ENCODE measurements around the gene CLIP2.
A peak's percentile ranks its signal among the peaks of the same experiment; 100 is the strongest.
"Not testable (repeated sequence)": the region's sequence is repeated elsewhere in the genome, so short reads cannot be mapped to it uniquely, and the experiment has no call there.

Gene CLIP2

DNA sequence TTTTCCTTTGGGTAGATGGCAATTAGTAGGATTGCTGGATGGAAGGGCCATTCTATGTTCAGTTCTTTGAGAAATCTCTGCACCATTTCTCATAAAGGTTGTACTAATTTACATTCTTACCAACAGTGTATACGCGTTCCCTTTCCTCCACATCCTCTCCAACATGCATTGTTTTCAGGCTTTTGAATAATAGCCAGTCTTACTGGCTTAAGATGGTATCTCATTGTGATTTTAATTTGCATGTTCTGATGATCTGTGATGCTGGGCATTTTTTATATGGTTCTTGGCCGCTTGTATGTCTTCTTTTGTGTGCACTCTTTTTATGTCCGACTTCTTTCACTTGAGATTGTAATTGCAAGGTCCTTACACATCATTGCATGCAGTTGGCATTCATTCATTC, 11.7 kb downstream of the CLIP2 start:
- DNase-seq, result no peak

DNA sequence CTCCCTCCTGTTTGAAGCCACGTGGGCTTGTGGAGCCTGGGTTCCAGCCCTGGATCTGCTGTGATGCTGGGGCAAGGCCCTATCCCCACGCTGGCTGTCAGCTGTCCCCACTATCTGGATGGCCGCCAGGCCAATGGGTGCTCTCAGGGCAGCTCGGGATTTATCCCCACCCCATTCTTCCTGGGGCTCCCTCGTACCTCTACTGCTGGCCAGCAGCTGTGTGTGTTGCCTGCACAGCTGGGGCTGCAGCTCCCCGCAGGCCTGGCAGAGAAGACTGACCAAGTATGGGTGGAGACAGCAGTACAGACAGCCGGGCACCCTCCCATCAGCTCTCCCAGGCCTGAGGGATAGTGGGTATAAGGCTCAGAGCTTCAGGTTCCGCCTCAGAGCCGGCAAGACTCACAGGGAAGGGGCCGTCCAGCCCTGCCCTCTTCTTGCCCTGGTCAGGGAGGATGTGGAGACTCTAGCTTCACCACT, 13.6 kb downstream of the CLIP2 start:
- DNase-seq, result no peak

DNA sequence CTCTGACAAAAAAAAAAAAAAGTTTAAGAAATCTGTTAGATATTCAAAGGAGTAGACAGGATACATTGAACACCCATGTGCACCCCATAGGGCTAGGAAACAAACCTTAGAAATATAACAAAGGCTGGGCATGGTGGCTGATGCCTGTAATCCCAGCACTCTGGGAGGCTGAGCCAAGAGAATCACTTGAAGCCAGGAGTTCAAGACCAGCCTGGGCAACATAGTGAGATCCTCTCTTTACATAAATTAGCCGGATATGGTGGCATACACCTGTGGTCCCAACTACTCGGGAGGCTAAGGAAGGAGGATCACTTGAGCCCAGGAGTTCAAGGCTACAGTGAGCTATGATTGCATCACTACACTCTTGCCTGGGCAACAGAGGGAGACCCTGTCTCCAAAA, 15.3 kb downstream of the CLIP2 start:
- DNase-seq, result no peak

DNA sequence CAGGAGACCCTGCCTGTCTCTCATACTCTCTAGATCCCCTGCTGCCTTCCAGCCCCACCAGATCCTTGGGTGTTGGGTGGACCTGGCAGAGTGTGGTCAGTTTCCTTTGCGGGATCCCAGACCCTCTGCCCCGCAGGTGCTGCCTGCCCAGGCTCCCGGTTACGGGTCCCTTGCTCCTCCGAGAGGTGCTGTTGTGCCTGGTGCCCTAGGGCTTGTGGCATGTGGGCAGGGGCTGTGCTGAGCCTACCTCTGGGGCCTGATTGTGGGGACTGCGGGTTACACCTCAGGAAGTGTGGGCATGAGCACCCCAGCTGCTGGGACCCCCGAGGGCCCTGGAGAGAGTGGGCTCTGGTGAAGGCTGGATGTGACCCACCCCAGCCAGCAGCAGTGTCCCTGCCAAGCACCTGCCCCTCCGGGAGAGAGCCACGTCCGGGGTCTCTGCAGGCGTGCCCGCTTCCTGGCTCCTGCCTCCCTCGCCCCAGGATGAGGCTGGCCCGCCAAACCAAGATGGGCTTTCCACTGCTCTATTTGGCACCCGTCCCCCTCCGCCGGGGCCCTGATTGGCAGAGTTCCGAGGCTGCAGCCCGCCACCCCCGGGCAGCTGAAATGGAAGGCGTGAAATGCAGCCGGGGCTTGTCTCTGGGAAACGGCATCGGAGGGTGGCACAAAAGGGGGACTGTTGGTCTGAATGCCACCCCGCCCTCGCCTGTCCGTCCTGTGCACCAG, 17.0 kb downstream of the CLIP2 start:
- DNase-seq, result no peak

DNA sequence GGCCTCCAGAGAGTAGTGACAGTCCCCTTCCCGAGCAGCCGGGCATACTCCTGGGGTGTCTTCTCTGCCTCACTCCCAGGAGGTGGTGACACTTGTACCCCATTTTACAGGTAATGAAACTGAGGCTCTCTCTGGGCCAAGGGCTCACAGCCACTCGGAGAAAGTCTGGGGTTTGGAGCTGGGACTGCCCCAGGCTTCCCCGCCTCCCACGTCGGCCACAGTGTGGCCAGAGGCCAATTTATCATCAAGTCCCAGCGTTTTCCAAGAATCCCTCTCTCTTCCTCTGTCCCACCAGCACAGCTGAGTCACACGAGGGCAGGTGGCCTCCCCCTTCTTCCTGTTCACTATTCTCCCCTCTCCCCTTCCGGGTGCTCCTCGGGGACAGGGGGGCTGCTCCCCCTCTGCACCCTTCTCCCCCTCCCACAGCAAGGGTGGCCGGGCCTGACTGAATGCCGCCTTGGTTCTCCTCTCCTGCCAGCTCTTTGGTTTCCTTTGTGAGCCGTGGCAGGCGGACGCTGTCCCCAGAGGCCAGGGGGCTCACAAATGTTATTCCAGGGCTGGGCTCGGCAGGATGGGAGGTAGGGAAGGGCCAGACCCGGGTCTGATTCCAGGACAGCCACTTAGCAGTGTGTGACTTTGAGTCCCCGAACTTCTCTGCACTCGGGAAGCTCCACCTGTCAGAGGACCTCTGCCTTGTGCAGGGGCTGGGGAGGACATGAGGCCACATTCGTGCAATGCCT, 17.7 kb downstream of the CLIP2 start:
- peak; percentile 47 for DNase-seq

DNA sequence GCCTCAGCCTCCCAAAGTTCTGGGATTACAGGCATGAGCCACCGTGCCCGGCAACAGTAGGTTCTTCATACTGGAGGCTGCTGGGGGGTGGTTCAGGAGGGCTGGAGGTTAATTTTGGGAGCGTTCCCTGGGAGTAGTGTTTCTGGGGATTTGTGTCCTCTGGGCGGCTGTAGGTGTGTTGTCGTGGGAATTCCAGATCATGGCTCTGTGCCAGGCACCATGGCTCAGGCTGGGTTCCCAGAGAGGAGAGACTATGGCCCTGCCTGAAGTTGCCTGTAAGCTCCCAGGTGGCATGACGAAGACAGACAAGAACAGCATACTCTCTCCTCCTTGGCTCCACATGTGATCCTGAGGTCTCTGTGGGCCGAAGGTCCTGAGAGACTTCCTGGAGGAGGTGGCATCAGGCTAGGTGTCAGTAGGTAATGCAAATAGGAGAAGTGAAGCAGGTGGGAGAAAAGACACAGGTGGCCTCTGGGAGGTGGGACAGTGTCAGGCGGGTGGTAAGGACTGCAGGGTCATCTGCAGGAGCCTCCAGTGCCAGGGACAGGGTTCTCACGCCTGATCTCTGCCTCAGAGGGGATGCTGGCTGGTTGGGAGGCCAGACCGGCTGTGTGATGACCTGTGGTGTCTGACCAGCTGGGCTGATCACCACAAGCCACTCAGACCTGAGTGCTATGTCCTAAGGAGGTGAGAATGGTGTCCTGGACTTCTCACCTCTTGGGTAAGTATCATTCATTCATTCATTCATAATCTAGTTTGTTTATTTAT, 18.7 kb downstream of the CLIP2 start:
- no peak for DNase-seq

DNA sequence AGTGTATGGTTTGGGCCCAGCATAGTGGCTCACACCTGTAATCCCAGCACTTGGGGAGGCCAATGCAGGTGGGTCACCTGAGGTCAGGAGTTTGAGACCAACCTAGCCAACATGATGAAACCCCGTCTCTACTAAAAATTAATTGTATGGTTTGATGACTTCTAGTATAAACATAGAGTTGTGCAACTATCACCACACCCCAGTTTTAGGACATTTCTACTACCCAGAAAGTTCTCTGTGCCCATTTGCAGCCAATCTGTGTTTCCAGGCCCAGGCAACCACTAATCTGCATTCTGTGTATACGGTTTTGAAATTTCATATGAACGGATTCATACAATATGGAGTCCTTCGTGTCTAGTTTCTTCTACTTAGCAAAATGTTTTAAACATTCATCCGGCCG, 20.0 kb downstream of the CLIP2 start:
- DNase-seq, result no peak

DNA sequence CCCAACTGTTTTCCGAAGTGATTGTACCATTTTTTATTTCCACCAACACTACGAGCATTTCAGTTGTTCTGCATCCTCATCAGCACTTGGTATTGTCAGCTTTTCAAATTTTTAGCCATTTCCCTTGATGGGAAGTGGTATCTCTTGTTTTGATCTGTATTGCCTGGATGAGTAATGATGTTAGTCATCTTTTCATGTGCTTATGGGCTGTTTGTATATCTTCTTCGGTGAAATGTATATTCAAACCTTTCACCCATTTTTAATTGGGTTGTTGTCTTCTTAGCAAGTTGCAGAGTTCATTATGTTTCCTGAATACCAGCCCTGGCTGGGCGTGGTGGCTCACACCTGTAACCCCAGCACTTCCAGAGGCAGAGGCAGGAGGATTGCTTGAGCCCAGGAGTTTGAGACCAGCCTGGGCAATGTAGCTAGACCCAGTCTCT, 22.1 kb downstream of the CLIP2 start:
- DNase-seq, result no peak

DNA sequence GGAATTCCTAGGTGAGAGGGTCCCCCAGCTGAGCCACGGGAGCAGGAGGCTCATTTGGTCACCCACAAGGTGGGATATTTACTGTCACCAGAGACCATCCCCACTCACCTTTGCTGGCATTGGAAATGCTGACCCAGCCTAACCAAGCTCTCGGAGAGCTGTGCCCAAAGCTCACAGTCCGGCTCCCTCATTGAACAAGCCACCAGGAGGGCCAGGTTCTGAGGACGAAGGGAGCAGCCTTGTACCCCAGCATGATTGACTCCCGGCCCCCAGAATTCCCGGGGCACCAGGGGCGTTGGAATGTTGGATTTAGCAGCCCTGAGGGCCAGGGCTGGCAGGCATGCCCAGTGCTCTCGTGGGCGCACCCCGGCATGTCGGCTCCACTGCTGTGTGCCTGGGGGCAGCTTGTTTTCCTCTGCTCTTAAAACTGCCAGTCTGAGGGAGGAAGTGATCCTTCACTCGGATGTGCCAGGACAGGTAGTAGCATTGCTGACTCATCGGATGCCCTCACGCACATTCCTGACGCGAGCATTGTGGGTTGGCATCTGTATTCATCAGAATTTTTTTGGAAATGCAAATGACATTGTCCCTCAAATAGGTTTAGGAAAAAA, 23.3 kb downstream of the CLIP2 start:
- no peak for DNase-seq

DNA sequence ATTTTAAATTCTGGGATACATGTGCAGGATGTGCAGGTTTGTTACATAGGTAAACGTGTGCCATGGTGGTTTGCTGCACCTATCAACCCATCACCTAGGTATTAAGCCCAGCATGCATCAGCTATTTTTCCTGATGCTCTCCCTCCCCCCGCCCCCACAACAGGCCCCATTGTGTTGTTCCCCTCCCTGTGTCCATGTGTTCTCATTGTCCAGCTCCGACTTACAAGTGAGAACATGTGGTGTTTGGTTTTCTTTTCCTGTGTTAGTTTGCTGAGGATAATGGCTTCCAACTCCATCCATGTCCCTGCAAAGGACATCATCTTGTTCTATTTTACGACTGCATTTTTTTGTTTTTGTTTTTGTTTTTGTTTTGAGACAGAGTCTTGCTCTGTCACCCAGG, 26.7 kb downstream of the CLIP2 start:
- not testable (repeated sequence) for DNase-seq

DNA sequence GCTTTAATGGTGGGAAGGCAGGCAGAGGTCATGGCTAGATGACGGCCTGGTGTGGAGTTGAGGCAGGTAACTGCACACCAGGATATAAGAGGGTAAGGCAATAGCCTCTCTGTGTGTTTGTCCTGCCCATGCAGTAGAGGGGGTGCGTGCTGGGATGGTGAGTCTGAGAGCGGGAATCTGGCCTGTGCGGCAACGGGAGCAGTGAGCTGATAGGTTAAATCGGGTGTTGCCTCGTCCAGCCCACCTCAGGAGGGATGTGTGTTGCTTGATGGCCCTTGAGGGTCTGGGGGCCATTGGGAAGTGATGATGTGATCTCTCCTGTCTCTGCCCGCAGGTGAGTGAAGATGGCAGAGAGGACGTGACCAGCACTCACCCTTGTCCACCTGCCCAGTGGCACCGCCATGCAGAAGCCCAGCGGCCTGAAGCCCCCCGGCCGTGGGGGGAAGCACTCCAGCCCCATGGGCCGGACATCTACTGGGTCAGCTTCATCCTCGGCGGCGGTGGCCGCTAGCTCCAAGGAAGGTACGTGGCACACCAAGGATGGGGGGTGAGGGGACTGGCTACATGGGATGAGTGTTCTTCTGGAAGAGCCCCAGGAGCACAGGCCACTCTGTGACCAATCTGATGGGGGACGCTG, 28.1 kb downstream of the CLIP2 start:
- no peak for DNase-seq

DNA sequence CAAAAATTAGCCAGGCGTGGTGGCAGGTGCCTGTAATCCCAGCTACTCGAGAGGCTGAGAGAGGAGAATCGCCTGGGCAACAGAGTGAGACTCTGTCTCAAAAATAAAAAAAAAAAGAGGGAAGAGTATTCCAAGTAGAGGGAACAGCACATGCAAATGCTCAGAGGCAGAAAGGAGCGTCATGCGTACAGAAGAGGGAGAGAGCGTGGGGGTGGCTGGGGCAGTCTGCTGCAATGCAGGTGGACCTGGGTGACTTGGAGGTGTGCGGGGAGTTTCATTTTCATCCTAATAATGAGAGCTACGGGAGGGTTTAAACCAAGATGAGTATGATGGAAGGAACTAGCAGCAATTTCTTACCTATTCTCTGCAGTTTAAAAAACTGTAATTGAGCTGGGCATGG, 28.8 kb downstream of the CLIP2 start:
- DNase-seq, result no peak

DNA sequence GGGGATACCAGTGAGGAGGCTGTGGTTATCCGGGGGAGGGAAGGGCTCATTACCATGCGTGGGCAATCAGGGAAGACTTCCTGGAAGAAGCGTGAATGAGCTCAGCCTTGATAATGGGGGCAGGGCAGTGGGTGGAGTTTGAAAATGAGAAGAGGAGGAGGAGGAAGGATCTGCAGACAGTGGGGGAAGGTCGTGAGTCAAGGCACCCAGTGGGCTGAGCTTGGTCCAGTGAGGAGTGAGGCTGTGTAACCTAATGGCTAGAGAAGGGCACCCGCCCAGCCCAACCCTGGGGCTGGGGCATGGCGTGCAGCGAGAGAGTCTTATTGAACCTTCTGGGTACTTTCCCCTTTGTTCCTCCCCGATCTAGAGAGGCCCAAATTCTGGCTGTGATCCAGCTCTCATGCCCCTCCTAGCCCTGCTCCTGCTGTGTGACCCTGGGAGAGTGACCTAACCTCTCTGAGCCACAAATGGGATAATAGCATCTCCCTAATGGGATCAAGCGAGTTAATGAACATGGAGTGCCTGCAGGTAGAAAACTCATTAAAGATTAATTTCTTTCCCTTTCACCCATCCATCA, 31.5 kb downstream of the CLIP2 start:
- no peak for DNase-seq

DNA sequence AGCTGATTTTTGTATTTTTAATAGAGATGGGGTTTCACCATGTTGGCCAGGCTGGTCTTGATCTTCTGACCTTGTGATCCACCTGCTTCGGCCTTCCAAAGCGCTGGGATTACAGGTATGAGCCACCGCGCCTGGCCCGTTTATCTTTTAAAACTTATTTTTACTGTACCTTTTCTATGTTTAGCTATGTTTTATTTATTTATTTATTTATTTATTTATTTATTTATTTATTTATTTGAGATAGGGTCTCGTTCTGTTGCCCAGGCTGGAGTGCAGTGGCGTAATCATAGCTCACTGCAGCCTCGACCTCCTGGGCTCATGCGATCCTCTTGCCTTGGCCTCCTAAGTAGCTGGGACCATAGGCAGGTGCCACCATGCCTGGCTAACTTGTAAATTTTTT, 33.7 kb downstream of the CLIP2 start:
- DNase-seq, result not testable (repeated sequence)

DNA sequence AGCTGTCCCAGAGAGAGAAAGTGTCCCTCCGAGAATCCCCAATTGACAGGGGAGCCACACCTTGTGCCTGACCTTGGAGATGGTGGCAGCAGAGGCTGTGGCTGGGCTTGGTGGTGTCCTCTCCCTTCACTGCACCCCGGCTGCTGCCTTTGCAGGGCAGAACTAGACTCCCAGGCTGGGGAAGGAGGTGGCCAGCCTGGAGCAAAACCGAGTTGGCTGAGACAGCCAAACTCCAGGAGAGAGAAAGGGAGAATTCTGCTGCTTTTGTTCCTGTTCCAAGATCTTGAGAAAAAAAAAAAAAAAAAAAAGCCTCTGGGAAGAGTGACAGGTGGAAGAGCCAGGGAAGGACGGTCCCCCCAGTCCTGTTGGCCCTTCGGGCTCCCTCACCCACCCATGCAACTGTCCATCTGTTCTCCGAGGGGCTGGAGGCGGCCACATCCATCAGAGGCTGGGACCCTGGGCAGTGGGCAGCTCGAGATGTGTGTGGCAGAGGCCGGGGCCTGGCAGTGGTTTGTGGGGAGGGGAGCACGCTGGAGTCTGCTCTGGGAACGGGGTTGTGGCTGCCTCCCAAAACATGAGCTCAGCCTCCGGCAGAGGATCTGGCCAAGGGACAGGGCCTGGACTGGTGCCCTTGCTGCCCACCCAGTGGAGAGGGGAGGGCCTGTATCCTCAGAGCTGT, 35.5 kb downstream of the CLIP2 start:
- no peak for DNase-seq

DNA sequence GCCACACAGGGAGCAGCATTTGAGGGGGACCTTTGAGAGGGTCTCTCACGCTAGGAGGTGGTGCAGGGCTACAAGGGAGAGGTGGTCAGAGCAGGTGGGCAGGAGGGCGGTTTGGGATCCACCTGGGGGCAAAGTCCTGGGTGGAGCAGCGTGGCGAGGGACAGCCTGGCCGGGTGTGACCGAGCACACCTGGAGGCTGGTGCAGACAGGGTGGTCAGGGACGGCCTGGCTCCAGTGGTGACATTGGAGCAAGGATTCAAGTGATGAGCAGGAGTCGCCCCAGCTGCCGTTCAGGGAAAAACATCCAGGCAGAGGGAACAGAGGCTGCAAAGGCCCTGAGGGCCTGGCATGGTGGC, 36.0 kb downstream of the CLIP2 start:
- DNase-seq, result no peak

DNA sequence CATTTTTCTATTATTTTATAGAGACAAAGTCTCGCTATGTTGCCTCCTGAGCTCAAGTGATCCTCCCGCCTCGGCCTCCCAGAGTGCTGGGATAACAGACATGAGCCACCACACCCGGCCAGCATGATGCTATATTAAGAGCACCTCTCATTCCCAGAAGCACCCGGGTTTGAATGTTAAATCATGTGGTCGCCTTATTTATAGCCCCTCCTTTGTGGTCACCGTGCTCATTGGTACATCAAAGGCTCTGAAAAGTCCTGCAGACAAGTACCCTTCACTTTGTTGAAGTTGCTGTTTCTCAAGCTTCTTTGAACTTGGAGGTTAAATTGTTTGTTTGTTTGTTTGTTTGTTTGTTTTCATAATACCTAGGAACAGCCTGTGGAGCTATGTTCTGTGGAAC, 40.0 kb downstream of the CLIP2 start:
- DNase-seq, result no peak

DNA sequence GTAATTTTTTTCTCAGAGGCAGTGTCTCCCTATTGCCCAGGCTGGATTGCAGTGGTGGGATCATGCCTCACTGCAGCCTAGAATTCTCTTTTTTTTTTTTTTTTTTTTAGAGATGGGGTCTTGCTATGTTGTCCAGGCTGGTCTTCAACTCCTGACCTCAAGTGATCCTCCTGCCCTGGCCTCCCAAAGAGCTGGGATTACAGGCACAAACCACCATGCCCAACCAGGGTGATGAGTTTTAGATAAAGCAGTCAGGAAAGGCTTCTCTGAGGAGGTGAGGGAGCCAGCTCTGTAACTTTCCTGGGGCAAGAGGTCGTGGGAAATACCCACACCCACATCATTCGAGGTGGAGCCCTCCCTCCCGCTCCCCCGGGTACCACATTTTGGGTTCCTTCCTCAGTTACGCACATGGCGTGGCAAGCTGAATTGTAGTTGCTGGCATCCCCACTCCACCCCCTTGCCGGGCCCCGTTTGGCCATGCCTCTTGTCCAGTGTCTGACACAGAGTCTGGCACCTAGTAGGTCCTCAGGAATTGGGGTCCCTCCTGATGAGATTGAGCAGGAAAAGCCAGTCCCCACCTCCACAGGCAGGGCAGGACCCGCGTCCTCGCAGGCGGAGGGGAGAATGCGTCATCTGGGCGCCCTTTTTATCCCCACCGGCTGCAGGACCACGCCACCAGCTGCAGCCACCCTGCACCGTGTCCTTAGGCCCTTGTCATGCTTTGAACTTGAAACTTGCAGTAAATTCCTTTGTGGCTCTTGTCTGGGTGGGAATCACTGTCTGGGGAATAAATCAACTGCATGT, 43.4 kb downstream of the CLIP2 start:
- no peak for DNase-seq

DNA sequence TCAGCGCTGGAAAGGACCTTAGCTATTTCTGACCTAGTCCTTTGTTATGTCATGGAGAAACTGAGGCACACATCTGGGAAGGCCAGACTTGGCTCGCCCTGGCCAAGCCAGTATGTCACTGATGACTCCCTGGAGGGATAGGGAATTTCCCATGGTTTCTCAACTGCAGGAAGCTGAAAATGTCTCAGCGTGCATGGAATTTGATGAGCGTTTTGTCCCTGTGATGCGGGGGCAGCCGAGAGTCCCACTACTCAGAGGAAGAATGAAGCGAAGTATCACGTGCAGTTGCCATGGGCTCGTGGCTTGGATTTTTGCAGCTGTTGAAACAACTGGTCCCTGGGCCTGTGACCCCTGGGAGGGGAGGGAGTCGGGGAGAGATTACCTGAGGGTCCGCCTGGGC, 44.8 kb downstream of the CLIP2 start:
- DNase-seq, result no peak

DNA sequence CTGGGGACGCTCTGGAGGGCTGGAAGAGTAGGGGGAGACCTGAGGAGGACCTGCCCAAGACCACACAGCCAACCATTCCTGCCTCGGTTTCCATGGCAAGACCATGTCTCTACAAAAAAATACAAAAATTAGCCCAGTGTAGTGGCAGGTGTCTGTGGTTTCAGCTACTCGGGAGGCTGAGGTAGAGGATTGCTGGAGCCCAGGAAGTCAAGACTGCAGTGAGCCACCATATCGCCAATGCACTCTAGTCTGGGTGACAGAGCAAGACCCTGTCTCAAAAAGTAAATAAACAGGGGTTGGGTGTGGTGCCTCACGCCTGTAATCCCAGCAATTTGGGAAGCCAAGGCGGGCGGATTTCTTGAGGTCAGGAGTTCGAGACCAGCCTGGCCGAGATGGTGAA, 48.7 kb downstream of the CLIP2 start:
- DNase-seq, result no peak

All from T1000 (cell line).